ENCODE results near the gene KCNH8.
A peak's percentile ranks its signal among the peaks of the same experiment; 100 is the strongest.

KCNH8 gene

GRCh38 chr3:19148768-19149091 is 420 bp downstream of the KCNH8 start:
- H3K4me3 ChIP-seq (ENCODE audit: low read depth, low read length) = 0 out of 2 replicates have a peak overlapping the region, but pooled peaks have one; percentile 6
- TF ChIP-seq CTCF (IDR thresholded peaks at IDR 0.05; ENCODE audit: control insufficient read depth, extremely low read depth, insufficient read depth) = no peak
- no peak for DNase-seq (ENCODE audit: low read depth)

GRCh38 chr3:19149368-19149767 is 1.1 kb downstream of the KCNH8 start:
- no peak overlapping the region for H3K4me3 ChIP-seq (ENCODE audit: low read depth, low read length)
- DNase-seq (ENCODE audit: low read depth) = no peak
- TF ChIP-seq CTCF (IDR thresholded peaks at IDR 0.05; ENCODE audit: control insufficient read depth, extremely low read depth, insufficient read depth) = no peak

DNA sequence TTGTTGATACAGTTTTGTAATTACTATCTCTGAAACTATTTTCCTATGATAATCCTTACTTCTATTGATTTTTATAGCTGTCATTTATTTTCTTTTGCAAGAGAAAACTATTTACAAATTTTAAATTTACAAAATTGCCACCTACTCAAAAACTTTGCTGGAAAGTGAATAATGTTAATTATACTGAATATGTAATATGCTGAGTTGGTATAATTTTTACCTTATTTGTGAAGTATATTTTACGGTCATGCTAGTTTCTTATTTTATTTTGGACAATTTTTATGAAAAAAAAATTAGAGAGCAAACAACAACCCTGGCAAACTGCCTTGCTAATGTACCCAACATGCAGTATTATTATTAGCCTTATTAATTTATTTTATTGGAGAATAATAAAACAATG is 2.9 kb downstream of the KCNH8 start:
- no peak for TF ChIP-seq CTCF (IDR thresholded peaks at IDR 0.05; ENCODE audit: control insufficient read depth, extremely low read depth, insufficient read depth)
- H3K4me3 ChIP-seq (ENCODE audit: low read depth, low read length) = no peak overlapping the region
- peak; percentile 54 for DNase-seq (ENCODE audit: low read depth)

DNA sequence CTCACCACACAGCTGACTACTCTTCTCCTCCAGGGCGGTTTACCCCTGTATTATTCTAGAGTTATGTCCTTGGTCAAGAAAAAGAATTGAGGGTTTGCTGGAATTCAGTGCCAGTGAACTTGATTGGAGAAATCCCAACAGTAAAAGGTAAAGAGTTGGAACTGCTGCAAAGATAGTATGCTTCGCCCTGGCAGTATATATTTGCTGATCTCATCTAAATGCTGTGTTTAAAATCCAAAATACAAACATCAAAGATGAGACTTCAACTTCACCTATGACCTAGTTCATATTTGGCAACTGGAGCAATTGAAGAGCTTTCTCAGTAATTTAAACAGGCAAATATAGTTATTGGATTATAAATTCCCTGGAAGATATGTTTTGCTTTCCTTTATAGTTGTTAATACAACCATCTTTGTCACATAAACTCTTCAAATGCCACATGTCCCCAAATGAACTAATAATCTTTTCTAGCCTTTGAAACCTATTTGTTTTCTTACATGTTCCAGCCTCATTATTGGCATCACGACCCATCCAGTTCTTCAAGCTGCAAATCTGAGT is 6.5 kb downstream of the KCNH8 start:
- TF ChIP-seq CTCF (IDR thresholded peaks at IDR 0.05; ENCODE audit: control insufficient read depth, extremely low read depth, insufficient read depth) = no peak
- peak; percentile 94 for DNase-seq (ENCODE audit: low read depth)
- no peak overlapping the region; the same call in 1 of the 2 replicates for H3K4me3 ChIP-seq (ENCODE audit: low read depth, low read length)

- TF ChIP-seq CTCF (IDR thresholded peaks at IDR 0.05; ENCODE audit: control insufficient read depth, extremely low read depth, insufficient read depth) = no peak
- peak overlapping the region; percentile 5; the same call in 1 of the 2 replicates for H3K4me3 ChIP-seq (ENCODE audit: low read depth, low read length)
- no peak for DNase-seq (ENCODE audit: low read depth)
Observed at GRCh38 chr3:19155375-19155774, 7.1 kb downstream of the KCNH8 start.

DNA sequence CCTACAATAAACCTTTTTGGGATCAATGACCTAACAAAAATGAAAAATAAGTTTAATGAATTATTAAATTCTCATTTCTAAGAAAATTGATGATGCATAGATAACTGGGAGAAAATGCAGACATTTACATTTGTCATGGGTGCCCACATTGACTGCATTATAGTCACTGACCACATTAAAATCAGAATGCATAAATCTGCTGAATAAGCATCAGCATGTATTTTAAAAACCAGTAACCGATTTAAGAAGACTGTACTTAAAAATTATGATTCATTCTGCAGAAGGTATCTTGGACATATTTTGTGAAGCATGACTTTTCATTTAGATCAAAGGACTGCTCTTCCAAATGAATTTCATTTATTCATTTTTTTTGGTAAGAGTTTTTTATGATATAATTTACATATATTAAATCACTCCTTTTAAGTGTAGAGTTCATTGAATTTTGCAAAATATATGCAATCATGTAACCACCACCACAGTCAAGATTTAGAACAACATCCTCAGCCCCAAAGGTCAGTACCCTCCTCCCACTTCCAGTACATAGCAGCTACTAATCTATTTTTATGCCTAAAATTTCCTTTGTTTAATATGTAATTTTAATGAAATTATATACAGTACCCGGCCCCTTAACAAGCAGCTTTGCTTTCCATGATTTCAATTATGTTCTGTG is 11.8 kb downstream of the KCNH8 start:
- no peak for DNase-seq (ENCODE audit: low read depth)
- TF ChIP-seq CTCF (IDR thresholded peaks at IDR 0.05; ENCODE audit: control insufficient read depth, extremely low read depth, insufficient read depth) = no peak
- no peak overlapping the region for H3K4me3 ChIP-seq (ENCODE audit: low read depth, low read length)

- DNase-seq (ENCODE audit: low read depth) = no peak
- no peak overlapping the region for H3K4me3 ChIP-seq (ENCODE audit: low read depth, low read length)
- no peak for TF ChIP-seq CTCF (IDR thresholded peaks at IDR 0.05; ENCODE audit: control insufficient read depth, extremely low read depth, insufficient read depth)
Observed at GRCh38 chr3:19165654-19166053, 17.3 kb downstream of the KCNH8 start.

All from LNCaP clone FGC (cell line).